HEK293 (cell line): ENCODE measurements around the gene METTL16.

Experiments used
- CTCF ChIA-PET: fragments of 350-600 bp; formaldehyde crosslinking; extraction: SDS; loops from one replicate; lab custom pipeline; 2021; ENCODE audit warnings: antibody characterized with exemption; lab: Yijun Ruan, JAX
- POLR2A ChIA-PET: fragments of 300-600 bp; formaldehyde crosslinking; extraction: SDS; loops from one replicate; lab custom pipeline; 2020; ENCODE audit warnings: antibody characterized with exemption, inconsistent platforms; lab: Yijun Ruan, JAX
- H3K27ac ChIP-seq: fragments of 200-500 bp; sonication (Bioruptor generic); 2 replicates; pipeline ENCODE4 v1.5.1; 2014; ENCODE audit warnings: low read depth, low read length, control low read depth, inconsistent platforms; ENCODE audit errors: extremely low read depth
- H3K36me3 ChIP-seq, 2 experiments: fragments of 200-500 bp in 1 of 2; sonication (Bioruptor generic) in 1 of 2; 1 replicate in 1 of 2; 2 replicates in 1 of 2; pipeline ENCODE4 v1.5.1; 2014 to 2017; ENCODE audit warnings: inconsistent platforms in 2 of 2, low read length in 2 of 2; ENCODE audit not compliant: control insufficient read depth in 2 of 2, insufficient read depth in 1 of 2
- H3K4me1 ChIP-seq: fragments of 200-500 bp; sonication (Bioruptor generic); 2 replicates; pipeline ENCODE4 v1.5.1; 2014; ENCODE audit warnings: mild to moderate bottlenecking, low read length, inconsistent platforms; ENCODE audit not compliant: control insufficient read depth, insufficient read depth
- H3K4me3 ChIP-seq: 2 replicates; pipeline ENCODE4 v1.5.1; 2011; ENCODE audit warnings: low read depth, mild to moderate bottlenecking, control low read depth, low read length, moderate library complexity
- H3K9me3 ChIP-seq: fragments of 200-500 bp; sonication (Bioruptor generic); 2 replicates; pipeline ENCODE4 v1.5.1; 2014; ENCODE audit warnings: low read depth, low read length, inconsistent platforms; ENCODE audit not compliant: control insufficient read depth, insufficient read depth
- CTCF ChIP-seq: fragments of 450-650 bp; formaldehyde crosslinking; IDR thresholded peaks from 2 replicates; pipeline ENCODE4 v1.5.1; 2016; ENCODE audit warnings: missing biosample characterization, missing genetic modification characterization
- OVOL3 ChIP-seq: fragments of 450-650 bp; formaldehyde crosslinking; IDR thresholded peaks from 2 replicates; pipeline ENCODE4 v1.5.1; 2016; ENCODE audit warnings: missing biosample characterization, missing genetic modification characterization
- TCF7L2 ChIP-seq: IDR thresholded peaks from 2 replicates; pipeline ENCODE4 v1.6.1; 2011; ENCODE audit warnings: low read depth, mild to moderate bottlenecking, inconsistent platforms, low read length, moderate library complexity, borderline replicate concordance
- ZBTB48 ChIP-seq: fragments of 450-650 bp; formaldehyde crosslinking; IDR thresholded peaks from 2 replicates; pipeline ENCODE4 v1.5.1; 2016; ENCODE audit warnings: missing biosample characterization, missing genetic modification characterization
- ZFP41 ChIP-seq: fragments of 450-650 bp; formaldehyde crosslinking; IDR thresholded peaks from 2 replicates; pipeline ENCODE4 v1.5.1; 2016; ENCODE audit warnings: missing biosample characterization, missing genetic modification characterization, borderline replicate concordance
- ZIC2 ChIP-seq: fragments of 450-650 bp; formaldehyde crosslinking; IDR thresholded peaks from 2 replicates; pipeline ENCODE4 v1.5.1; 2016; ENCODE audit warnings: missing biosample characterization, missing genetic modification characterization
- ZNF140 ChIP-seq: fragments of 450-650 bp; formaldehyde crosslinking; IDR thresholded peaks from 2 replicates; pipeline ENCODE4 v1.5.1; 2016; ENCODE audit warnings: missing biosample characterization, missing genetic modification characterization
- ZNF214 ChIP-seq: fragments of 450-650 bp; formaldehyde crosslinking; IDR thresholded peaks from 2 replicates; pipeline ENCODE4 v1.5.1; 2017; ENCODE audit warnings: missing biosample characterization, mild to moderate bottlenecking, missing genetic modification characterization, borderline replicate concordance
- ZNF518A ChIP-seq: fragments of 450-650 bp; formaldehyde crosslinking; conservative IDR thresholded peaks from 2 replicates; pipeline ENCODE4 v1.5.1; 2016; ENCODE audit warnings: low read depth, missing biosample characterization, missing genetic modification characterization
- ZNF571 ChIP-seq: fragments of 450-650 bp; formaldehyde crosslinking; IDR thresholded peaks from 2 replicates; pipeline ENCODE4 v1.5.0; 2017; ENCODE audit warnings: missing biosample characterization, missing genetic modification characterization
- ZNF623 ChIP-seq: fragments of 450-650 bp; formaldehyde crosslinking; IDR thresholded peaks from 2 replicates; pipeline ENCODE4 v1.5.1; 2016; ENCODE audit warnings: missing biosample characterization, missing genetic modification characterization
- ZNF837 ChIP-seq: fragments of 450-650 bp; formaldehyde crosslinking; IDR thresholded peaks from 2 replicates; pipeline ENCODE4 v1.5.1; 2016; ENCODE audit warnings: missing biosample characterization, missing genetic modification characterization
- TF ChIP-seq, protein P1 (sequence below): sonication (generic); formaldehyde crosslinking; IDR thresholded peaks from 2 replicates; pipeline ENCODE4 v1.8.1; 2022; ENCODE audit warnings: mild to moderate bottlenecking, moderate library complexity, missing genetic modification reagents
- TF ChIP-seq, protein P2 (sequence below): fragments of 450-650 bp; formaldehyde crosslinking; IDR thresholded peaks from 2 replicates; pipeline ENCODE4 v1.5.1; 2016; ENCODE audit warnings: missing biosample characterization, missing genetic modification characterization, low read depth

METTL16 gene

GRCh38 chr17:2412561-2413021 is 99.1 kb downstream of the METTL16 start:
- H3K9me3 ChIP-seq, result no peaks in the 10 kb centered on the region
- ChIA-PET CTCF (interaction anchor here (0.5 to 4.6 kb wide), 6 partner anchors 9 to 358 kb away, joined by 3 to 75 read pairs (median 4); no protein-coding TSS in a partner anchor), POLR2A (interaction anchor here (1.2 kb wide), 1 partner anchor 30 kb away, joined by 7 read pairs; no protein-coding TSS in a partner anchor)
- H3K27ac ChIP-seq, result peak overlapping the region; percentile 31; the same call in 1 of the 2 replicates
- peaks cover 17 to 30% of the 10 kb centered on the region in 2 experiments; a peak in 2 of 3 replicates for H3K36me3 ChIP-seq
- TF ChIP-seq ZNF837 (tag by site-specific recombination) (no peak), ZIC2 (tag by site-specific recombination) (peak; percentile 85), ZBTB48 (tag by site-specific recombination) (no peak), CTCF (tag by site-specific recombination) (peak; percentile 67)
- H3K4me3 ChIP-seq, result no peak overlapping the region
- H3K4me1 ChIP-seq, result no peaks in the 10 kb centered on the region

DNA sequence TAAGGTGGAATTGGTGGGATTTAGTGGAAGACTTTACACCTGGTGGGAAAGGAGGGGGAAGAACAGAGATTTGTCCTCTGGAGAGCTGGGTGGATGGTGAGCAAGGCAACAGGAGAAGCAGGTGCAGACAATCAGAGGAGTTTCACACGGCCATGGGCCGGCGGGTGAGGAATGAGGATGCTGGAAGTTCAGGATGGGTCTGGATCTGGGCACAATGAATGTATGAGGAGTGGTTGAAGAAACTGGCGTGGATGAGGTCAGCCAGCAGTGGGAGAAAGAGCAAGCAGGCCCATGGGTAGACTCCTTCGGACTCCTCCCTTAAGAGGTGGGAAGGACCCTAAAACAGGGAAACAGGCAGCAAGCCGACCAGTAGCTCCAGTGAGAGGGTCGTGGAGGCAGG is 100.7 kb downstream of the METTL16 start:
- ChIA-PET POLR2A (interaction anchor here (0.8 kb wide), 1 partner anchor 26 kb away, joined by 3 read pairs; no protein-coding TSS in a partner anchor), CTCF (interaction anchor here (1.1 to 4.6 kb wide), 4 partner anchors 11 to 207 kb away, joined by 3 to 75 read pairs (median 4); no protein-coding TSS in a partner anchor)
- Histone ChIP-seq H3K4me1 (no peaks in the 10 kb centered on the region), H3K36me3 (peaks cover 14 to 26% of the 10 kb centered on the region in 2 experiments; a peak in 2 of 3 replicates), H3K9me3 (no peaks in the 10 kb centered on the region), H3K27ac (no peak overlapping the region), H3K4me3 (no peak overlapping the region)
- no peak for TF ChIP-seq ZNF571 (tag by site-specific recombination)
- no peak for TF ChIP-seq ZFP41 (tag by site-specific recombination)
- no peak for TF ChIP-seq ZNF623 (tag by site-specific recombination)
- no peak for TF ChIP-seq TCF7L2
- TF ChIP-seq ZNF518A (tag by site-specific recombination), result no peak
- no peak for TF ChIP-seq ZNF214 (tag by site-specific recombination)
- TF ChIP-seq ZNF140, result no peak
- TF ChIP-seq, protein P1, sequence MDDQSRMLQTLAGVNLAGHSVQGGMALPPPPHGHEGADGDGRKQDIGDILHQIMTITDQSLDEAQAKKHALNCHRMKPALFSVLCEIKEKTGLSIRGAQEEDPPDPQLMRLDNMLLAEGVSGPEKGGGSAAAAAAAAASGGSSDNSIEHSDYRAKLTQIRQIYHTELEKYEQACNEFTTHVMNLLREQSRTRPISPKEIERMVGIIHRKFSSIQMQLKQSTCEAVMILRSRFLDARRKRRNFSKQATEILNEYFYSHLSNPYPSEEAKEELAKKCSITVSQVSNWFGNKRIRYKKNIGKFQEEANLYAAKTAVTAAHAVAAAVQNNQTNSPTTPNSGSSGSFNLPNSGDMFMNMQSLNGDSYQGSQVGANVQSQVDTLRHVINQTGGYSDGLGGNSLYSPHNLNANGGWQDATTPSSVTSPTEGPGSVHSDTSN (CRISPR knock-in tag), result no peak
- TF ChIP-seq OVOL3 (tag by site-specific recombination), result no peak
- TF ChIP-seq, protein P2, sequence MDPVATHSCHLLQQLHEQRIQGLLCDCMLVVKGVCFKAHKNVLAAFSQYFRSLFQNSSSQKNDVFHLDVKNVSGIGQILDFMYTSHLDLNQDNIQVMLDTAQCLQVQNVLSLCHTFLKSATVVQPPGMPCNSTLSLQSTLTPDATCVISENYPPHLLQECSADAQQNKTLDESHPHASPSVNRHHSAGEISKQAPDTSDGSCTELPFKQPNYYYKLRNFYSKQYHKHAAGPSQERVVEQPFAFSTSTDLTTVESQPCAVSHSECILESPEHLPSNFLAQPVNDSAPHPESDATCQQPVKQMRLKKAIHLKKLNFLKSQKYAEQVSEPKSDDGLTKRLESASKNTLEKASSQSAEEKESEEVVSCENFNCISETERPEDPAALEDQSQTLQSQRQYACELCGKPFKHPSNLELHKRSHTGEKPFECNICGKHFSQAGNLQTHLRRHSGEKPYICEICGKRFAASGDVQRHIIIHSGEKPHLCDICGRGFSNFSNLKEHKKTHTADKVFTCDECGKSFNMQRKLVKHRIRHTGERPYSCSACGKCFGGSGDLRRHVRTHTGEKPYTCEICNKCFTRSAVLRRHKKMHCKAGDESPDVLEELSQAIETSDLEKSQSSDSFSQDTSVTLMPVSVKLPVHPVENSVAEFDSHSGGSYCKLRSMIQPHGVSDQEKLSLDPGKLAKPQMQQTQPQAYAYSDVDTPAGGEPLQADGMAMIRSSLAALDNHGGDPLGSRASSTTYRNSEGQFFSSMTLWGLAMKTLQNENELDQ (tag by site-specific recombination), result no peak
